Osteoblast (primary cell): ENCODE data around the gene GABRB2. TPM values are rescaled to one million over a fixed set of nuclear protein-coding genes. Genes with fewer than 3 reads are reported as not detected.

Experiments used
- DNase-seq: peaks from one replicate; pipeline ENCODE4 v3.0.0; 2011; ENCODE audit warnings: low spot score, mixed read lengths; ENCODE audit not compliant: insufficient read length; ENCODE audit errors: missing footprints
- H2AFZ ChIP-seq: 2 replicates; pipeline ENCODE4 v1.6.0; 2011; ENCODE audit warnings: mild to moderate bottlenecking, low read length
- H3K27ac ChIP-seq: 2 replicates; pipeline ENCODE4 v1.5.1; 2011; ENCODE audit warnings: mild to moderate bottlenecking, low read depth, low read length, moderate library complexity
- H3K27me3 ChIP-seq: 2 replicates; pipeline ENCODE4 v1.6.0; 2012; ENCODE audit warnings: mild to moderate bottlenecking, control low read depth, inconsistent platforms, low read length, moderate library complexity; ENCODE audit not compliant: insufficient read depth
- H3K36me3 ChIP-seq: 2 replicates; pipeline ENCODE4 v1.5.1; 2011; ENCODE audit warnings: mild to moderate bottlenecking, low read length, control low read depth, moderate library complexity; ENCODE audit not compliant: insufficient read depth
- H3K4me1 ChIP-seq: 2 replicates; pipeline ENCODE4 v1.5.1; 2011; ENCODE audit warnings: mild to moderate bottlenecking, low read length, control low read depth, moderate library complexity; ENCODE audit not compliant: insufficient read depth
- H3K4me2 ChIP-seq: 2 replicates; pipeline ENCODE4 v1.6.0; 2011; ENCODE audit warnings: mild to moderate bottlenecking, low read length; ENCODE audit not compliant: insufficient read depth
- H3K4me3 ChIP-seq: fragments of 200-600 bp; sonication (generic); 3 replicates; pipeline ENCODE4 v1.5.1; 2012; ENCODE audit warnings: mild to moderate bottlenecking, low read length, inconsistent platforms; ENCODE audit not compliant: insufficient read depth
- H3K79me2 ChIP-seq: 2 replicates; pipeline ENCODE4 v1.6.0; 2012; ENCODE audit warnings: mild to moderate bottlenecking, low read length, control low read depth, inconsistent platforms; ENCODE audit not compliant: insufficient read depth
- H3K9me3 ChIP-seq: 2 replicates; pipeline ENCODE4 v1.5.1; 2011; ENCODE audit warnings: low read depth, low read length, control low read depth
- H4K20me1 ChIP-seq: 2 replicates; pipeline ENCODE4 v1.6.0; 2012; ENCODE audit warnings: mild to moderate bottlenecking, low read length, control low read depth; ENCODE audit not compliant: insufficient read depth
- total RNA-seq: library from RNA; depleted of rRNA; stranded (reverse); fragments of >200 nt; gene quantifications from 2 replicates; pipeline ENCODE4 v1.2.3, GENCODE V29; 2012
- TF ChIP-seq, protein P1 (sequence below): IDR thresholded peaks from 2 replicates; pipeline ENCODE4 v1.5.1; 2011; ENCODE audit warnings: mild to moderate bottlenecking, low read depth, low read length, moderate library complexity; ENCODE audit errors: extremely low read depth

The GABRB2 gene
- total RNA-seq, 1 donor: 0.72 TPM

GRCh38 chr5:161412792-161413191 lies 133.7 kb downstream of the GABRB2 start:
- no peaks in the 10 kb centered on the region for H3K36me3 ChIP-seq
- TF ChIP-seq, protein P1, sequence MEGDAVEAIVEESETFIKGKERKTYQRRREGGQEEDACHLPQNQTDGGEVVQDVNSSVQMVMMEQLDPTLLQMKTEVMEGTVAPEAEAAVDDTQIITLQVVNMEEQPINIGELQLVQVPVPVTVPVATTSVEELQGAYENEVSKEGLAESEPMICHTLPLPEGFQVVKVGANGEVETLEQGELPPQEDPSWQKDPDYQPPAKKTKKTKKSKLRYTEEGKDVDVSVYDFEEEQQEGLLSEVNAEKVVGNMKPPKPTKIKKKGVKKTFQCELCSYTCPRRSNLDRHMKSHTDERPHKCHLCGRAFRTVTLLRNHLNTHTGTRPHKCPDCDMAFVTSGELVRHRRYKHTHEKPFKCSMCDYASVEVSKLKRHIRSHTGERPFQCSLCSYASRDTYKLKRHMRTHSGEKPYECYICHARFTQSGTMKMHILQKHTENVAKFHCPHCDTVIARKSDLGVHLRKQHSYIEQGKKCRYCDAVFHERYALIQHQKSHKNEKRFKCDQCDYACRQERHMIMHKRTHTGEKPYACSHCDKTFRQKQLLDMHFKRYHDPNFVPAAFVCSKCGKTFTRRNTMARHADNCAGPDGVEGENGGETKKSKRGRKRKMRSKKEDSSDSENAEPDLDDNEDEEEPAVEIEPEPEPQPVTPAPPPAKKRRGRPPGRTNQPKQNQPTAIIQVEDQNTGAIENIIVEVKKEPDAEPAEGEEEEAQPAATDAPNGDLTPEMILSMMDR: no peak
- H3K79me2 ChIP-seq: no peaks in the 10 kb centered on the region

DNA sequence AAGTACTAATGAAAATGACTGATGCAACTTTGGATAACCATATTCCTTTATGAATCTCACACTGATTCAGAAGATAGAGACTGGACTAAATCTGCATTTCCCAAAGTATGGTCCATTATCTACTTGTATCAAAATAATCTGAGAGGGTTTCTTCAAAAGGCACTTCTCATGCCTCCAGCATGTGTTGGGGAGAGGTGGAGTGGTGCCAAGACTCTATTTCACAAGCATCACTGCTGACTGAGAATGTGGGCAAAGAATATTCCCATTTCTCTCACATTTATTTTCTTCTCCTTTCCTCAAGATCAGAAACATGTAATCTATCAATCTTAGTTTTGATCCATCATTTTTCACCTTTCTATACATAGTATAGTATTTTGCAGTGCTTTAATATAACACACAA lies 135.4 kb downstream of the GABRB2 start:
- H3K9me3 ChIP-seq: no peaks in the 10 kb centered on the region
- no peaks in the 10 kb centered on the region for H4K20me1 ChIP-seq
- H3K4me3 ChIP-seq: no peak overlapping the region
- H3K36me3 ChIP-seq: no peaks in the 10 kb centered on the region
- H3K27me3 ChIP-seq: no peaks in the 10 kb centered on the region
- H3K27ac ChIP-seq: no peak overlapping the region
- no peak overlapping the region for H2AFZ ChIP-seq
- H3K4me2 ChIP-seq: no peak overlapping the region
- no peaks in the 10 kb centered on the region for H3K4me1 ChIP-seq
- DNase-seq: no peak
- TF ChIP-seq, protein P1: no peak
- H3K79me2 ChIP-seq: no peaks in the 10 kb centered on the region

More at GRCh38 chr5:161412792-161413191, 133.7 kb downstream of the GABRB2 start:
- Histone ChIP-seq H2AFZ (no peak overlapping the region), H3K27me3 (no peaks in the 10 kb centered on the region), H3K27ac (no peak overlapping the region), H3K4me1 (no peaks in the 10 kb centered on the region), H4K20me1 (no peaks in the 10 kb centered on the region), H3K4me3 (no peak overlapping the region), H3K4me2 (no peak overlapping the region), H3K9me3 (no peaks in the 10 kb centered on the region)
- no peak for DNase-seq

DNA sequence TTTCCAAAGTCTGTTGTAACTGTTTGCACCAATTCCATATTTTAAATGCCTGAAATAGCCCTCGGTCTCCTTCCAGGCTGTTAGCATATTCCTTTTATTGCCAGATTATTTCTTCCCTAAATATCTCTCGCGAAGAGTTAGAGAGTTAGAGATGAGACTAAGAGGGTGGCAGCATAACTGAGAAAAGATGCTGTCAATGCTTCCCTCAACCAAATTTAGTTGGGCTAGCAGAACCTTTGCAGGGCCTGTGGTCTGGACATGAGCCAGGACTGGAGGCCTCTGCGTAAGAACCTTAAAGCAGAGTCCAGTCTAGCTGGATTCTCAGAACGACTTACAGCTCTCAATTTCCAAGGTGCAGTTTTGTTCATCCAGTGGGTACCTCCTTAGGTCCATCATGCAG lies 135.9 kb downstream of the GABRB2 start:
- H3K27me3 ChIP-seq: no peaks in the 10 kb centered on the region
- H3K4me3 ChIP-seq: no peak overlapping the region
- H3K4me1 ChIP-seq: no peaks in the 10 kb centered on the region
- no peak overlapping the region for H2AFZ ChIP-seq
- TF ChIP-seq, protein P1: no peak
- H3K9me3 ChIP-seq: no peaks in the 10 kb centered on the region
- no peaks in the 10 kb centered on the region for H3K79me2 ChIP-seq
- DNase-seq: no peak
- H3K27ac ChIP-seq: no peak overlapping the region
- no peaks in the 10 kb centered on the region for H3K36me3 ChIP-seq
- no peak overlapping the region for H3K4me2 ChIP-seq
- no peaks in the 10 kb centered on the region for H4K20me1 ChIP-seq

- Histone ChIP-seq H3K4me2 (no peak overlapping the region), H3K36me3 (no peaks in the 10 kb centered on the region), H3K27me3 (no peaks in the 10 kb centered on the region), H3K27ac (no peak overlapping the region), H3K79me2 (no peaks in the 10 kb centered on the region), H2AFZ (no peak overlapping the region), H4K20me1 (no peaks in the 10 kb centered on the region), H3K4me1 (no peaks in the 10 kb centered on the region), H3K9me3 (no peaks in the 10 kb centered on the region), H3K4me3 (no peak overlapping the region)
- no peak for DNase-seq
- TF ChIP-seq, protein P1: no peak
These were observed 137.1 kb downstream of the GABRB2 start for GRCh38 chr5:161409471-161409870.
